NT2/D1 (cell line): ENCODE results near the gene DGAT2.

ENCODE experiments used
- SUZ12 ChIP-seq: IDR thresholded peaks from 2 replicates; pipeline ENCODE4 v1.6.1; 2011; ENCODE audit not compliant: insufficient read length, insufficient read depth; ENCODE audit errors: extremely low read depth
- ZNF274 ChIP-seq: IDR thresholded peaks from 2 replicates; pipeline ENCODE4 v1.6.1; 2011; ENCODE audit warnings: mild to moderate bottlenecking, low read depth, low read length

DNA sequence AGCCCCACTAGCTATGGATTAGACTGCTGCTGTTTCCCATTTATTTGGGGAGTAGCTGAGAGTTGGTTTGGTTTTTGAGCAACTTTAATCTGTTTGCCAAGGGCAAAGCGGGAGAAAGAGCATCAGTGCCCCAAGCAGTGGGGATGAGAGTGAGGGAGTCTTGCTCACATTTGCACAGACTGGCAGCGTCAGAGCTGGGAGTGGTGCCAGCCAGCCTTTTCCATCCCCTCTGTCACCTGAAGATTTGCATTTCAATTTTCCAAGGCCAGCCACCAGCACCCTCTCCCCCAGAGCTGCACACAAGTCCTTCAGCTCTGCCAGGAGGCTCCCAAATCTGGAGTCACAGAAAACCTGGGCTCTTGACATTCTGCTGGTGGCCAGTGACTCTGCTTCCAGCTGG, 25.4 kb downstream of the DGAT2 start:
- TF ChIP-seq ZNF274 (no peak), SUZ12 (no peak)
